BLaER1 (cell line): ENCODE measurements around the gene PRR36.
A peak's percentile ranks its signal among the peaks of the same experiment; 100 is the strongest.

ENCODE experiments used
- H3K27ac ChIP-seq: shearing (Covaris generic); formaldehyde crosslinking; 2 replicates; pipeline ENCODE4 v1.8.1; 2022
- H3K27me3 ChIP-seq: shearing (Covaris generic); formaldehyde crosslinking; 2 replicates; pipeline ENCODE4 v1.8.1; 2022
- H3K36me3 ChIP-seq: shearing (Covaris generic); formaldehyde crosslinking; 2 replicates; pipeline ENCODE4 v1.8.1; 2022
- H3K4me1 ChIP-seq: shearing (Covaris generic); formaldehyde crosslinking; 2 replicates; pipeline ENCODE4 v1.8.1; 2022
- H3K4me2 ChIP-seq: shearing (Covaris generic); formaldehyde crosslinking; 2 replicates; pipeline ENCODE4 v1.8.1; 2022
- H3K4me3 ChIP-seq: shearing (Covaris generic); formaldehyde crosslinking; 2 replicates; pipeline ENCODE4 v1.8.1; 2022
- H3K9ac ChIP-seq: shearing (Covaris generic); formaldehyde crosslinking; 2 replicates; pipeline ENCODE4 v1.8.1; 2022
- H3K9me3 ChIP-seq: shearing (Covaris generic); formaldehyde crosslinking; 2 replicates; pipeline ENCODE4 v1.8.1; 2022
- H4K20me1 ChIP-seq: shearing (Covaris generic); formaldehyde crosslinking; 2 replicates; pipeline ENCODE4 v1.8.1; 2022
- Cebpa-rat ChIP-seq: shearing (Covaris generic); IDR thresholded peaks from 2 replicates; pipeline ENCODE4 v1.8.1; 2022

Gene PRR36

DNA sequence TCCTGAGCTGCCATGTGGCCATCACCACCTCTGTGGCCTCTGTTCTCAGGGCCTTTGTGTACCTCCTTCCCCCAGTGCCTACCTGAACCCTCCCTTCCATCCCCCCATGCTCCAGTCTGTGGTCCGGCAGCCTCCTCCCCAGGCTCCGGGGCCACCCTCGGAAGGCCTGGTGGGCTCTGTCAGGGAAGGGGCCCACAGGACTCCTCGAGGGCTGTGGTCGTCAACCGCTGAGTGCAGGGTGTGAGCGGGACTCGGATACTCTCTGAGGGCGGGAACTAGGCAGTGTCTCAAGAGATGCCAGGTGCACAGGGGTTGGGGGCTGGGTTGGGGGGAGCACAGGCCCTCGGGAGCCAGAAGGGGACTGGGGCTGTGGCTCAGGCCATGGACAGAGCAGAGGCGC, 33.4 kb upstream of the PRR36 start:
- Histone ChIP-seq H3K9ac (peak overlapping the region; percentile 60; the same call in 1 of the 2 replicates), H3K4me2 (peak overlapping the region; percentile 98), H3K27ac (peak overlapping the region; percentile 67), H3K9me3 (no peaks in the 10 kb centered on the region), H3K27me3 (no peaks in the 10 kb centered on the region), H3K4me1 (peaks cover 88% of the 10 kb centered on the region), H3K4me3 (peak overlapping the region; percentile 31; the same call in 1 of the 2 replicates), H4K20me1 (peaks cover 85% of the 10 kb centered on the region), H3K36me3 (peaks cover 52% of the 10 kb centered on the region)
- no peak for TF ChIP-seq Cebpa-rat

DNA sequence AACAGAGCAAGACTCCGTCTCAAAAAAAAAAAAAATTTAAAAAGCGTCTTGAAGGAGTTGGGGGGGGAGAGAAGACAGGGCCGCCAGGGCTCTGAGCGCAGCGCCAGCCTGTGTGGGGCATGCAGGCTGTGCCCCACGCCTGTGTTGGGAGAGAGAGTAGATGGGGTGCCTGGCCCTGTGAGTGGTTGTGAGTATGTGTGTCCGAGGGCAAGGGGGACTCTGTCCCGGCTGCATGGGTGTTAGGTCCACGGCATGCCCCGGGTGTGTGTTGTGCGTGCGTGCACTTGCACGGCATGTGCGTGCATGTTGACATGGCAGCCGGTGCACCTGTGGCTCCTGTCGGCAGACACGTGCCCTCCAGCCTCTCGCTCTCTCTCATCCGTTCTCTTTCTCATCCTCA, 32.9 kb upstream of the PRR36 start:
- H3K4me3 ChIP-seq, result peak overlapping the region; percentile 31; the same call in 1 of the 2 replicates
- peak overlapping the region; percentile 60; the same call in 1 of the 2 replicates for H3K9ac ChIP-seq
- H4K20me1 ChIP-seq, result peaks cover 81% of the 10 kb centered on the region
- H3K27me3 ChIP-seq, result no peaks in the 10 kb centered on the region
- H3K4me1 ChIP-seq, result peaks cover 89% of the 10 kb centered on the region
- peak overlapping the region; percentile 67 for H3K27ac ChIP-seq
- H3K9me3 ChIP-seq, result no peaks in the 10 kb centered on the region
- no peak for TF ChIP-seq Cebpa-rat
- peak overlapping the region; percentile 98 for H3K4me2 ChIP-seq
- peaks cover 50% of the 10 kb centered on the region for H3K36me3 ChIP-seq

GRCh38 chr19:7905859-7906258, 31.7 kb upstream of the PRR36 start:
- Histone ChIP-seq H3K4me2 (peak overlapping the region; percentile 98), H3K4me1 (peaks cover 76% of the 10 kb centered on the region), H3K4me3 (no peak overlapping the region), H4K20me1 (peaks cover 69% of the 10 kb centered on the region), H3K9me3 (no peaks in the 10 kb centered on the region), H3K36me3 (peaks cover 37% of the 10 kb centered on the region), H3K27me3 (no peaks in the 10 kb centered on the region), H3K27ac (no peak overlapping the region), H3K9ac (peak overlapping the region; percentile 56)
- TF ChIP-seq Cebpa-rat, result no peak

DNA sequence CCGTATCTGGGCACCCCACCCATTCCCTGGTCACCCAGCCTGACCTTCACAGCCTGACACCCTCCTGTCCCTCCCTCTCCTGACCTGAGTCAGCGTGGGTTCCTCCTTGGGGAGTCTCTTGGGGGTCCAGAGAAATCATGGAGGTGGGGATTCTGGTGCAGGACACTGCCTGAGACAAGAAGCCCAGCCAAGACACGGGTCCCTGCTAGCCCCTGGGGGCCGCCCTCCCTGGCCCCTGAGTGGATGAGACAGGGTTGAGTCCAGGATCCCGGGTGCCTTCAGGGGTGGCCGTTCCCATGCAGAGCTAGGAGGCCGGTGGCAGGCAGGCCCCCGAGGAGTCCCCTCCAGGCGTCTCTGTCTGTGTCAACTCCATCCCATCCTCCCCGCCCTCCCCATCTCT, 31.1 kb upstream of the PRR36 start:
- peak overlapping the region; percentile 98 for H3K4me2 ChIP-seq
- H3K4me3 ChIP-seq, result peak overlapping the region; percentile 86
- TF ChIP-seq Cebpa-rat, result no peak
- H3K36me3 ChIP-seq, result peaks cover 32% of the 10 kb centered on the region
- no peak overlapping the region; the same call in 1 of the 2 replicates for H3K27ac ChIP-seq
- peaks cover 74% of the 10 kb centered on the region for H3K4me1 ChIP-seq
- H4K20me1 ChIP-seq, result peaks cover 63% of the 10 kb centered on the region
- H3K9ac ChIP-seq, result peak overlapping the region; percentile 56
- no peaks in the 10 kb centered on the region for H3K27me3 ChIP-seq
- H3K9me3 ChIP-seq, result no peaks in the 10 kb centered on the region

GRCh38 chr19:7904074-7905020, 30.2 kb upstream of the PRR36 start:
- Histone ChIP-seq H3K9me3 (no peaks in the 10 kb centered on the region), H3K4me2 (peak overlapping the region; percentile 98), H3K9ac (peak overlapping the region; percentile 82), H3K4me3 (peak overlapping the region; percentile 86), H3K27me3 (no peaks in the 10 kb centered on the region), H3K27ac (peak overlapping the region; percentile 83), H4K20me1 (peaks cover 54% of the 10 kb centered on the region), H3K4me1 (peaks cover 73% of the 10 kb centered on the region), H3K36me3 (peaks cover 24% of the 10 kb centered on the region)
- no peak for TF ChIP-seq Cebpa-rat

DNA sequence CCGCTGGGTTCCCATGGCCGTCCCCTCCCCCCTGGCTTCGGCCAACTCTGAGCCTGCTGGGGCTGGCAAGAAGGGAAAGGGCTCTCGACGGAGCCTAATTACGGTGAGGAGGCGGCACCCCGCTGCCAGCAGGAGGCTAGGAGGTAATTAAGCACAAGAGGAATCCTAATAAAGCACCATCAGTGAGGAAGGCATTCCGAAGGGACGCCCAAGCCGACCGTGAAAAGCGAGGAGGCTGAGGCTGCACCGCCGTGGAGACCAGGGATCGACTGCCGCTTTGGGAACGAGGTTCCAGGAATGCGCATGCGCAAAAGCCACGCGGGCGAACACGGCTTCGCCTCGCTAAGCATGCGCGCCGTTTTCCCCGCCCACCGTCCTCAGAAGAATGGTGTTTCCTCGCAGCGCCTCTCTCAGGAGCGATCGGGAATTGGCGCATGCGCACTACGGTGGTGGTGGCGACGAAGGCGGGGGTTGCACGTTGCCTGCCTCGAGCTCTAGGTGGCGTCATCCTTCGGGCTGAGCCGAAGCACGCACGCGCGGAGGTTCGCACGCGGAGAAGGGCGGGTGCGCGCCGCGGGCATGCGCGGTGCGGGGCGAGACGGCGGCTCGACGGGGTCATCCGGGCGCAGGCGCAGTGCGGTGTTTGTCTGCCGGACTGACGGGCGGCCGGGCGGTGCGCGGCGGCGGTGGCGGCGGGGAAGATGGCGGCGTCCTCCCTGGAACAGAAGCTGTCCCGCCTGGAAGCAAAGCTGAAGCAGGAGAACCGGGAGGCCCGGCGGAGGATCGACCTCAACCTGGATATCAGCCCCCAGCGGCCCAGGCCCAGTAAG, 29.3 kb upstream of the PRR36 start, which contains the start of gene MAP2K7:
Gene MAP2K7 (plus strand): TSS at position 634 of the 830 bp plus-strand sequence. CDS start 68 bp downstream, at position 702.
- H3K4me2 ChIP-seq, result peak within 1 kb of the TSS; percentile 100
- H3K9ac ChIP-seq, result peak within 1 kb of the TSS; percentile 90
- peaks cover 16% of the 10 kb centered on the region for H3K36me3 ChIP-seq
- H3K4me1 ChIP-seq, result peaks cover 64% of the 10 kb centered on the region
- no peak for TF ChIP-seq Cebpa-rat
- peaks cover 45% of the 10 kb centered on the region for H4K20me1 ChIP-seq
- H3K9me3 ChIP-seq, result no peaks in the 10 kb centered on the region
- H3K27me3 ChIP-seq, result no peaks in the 10 kb centered on the region
- H3K27ac ChIP-seq, result peak within 1 kb of the TSS; percentile 91
- H3K4me3 ChIP-seq, result peak within 1 kb of the TSS; percentile 86

DNA sequence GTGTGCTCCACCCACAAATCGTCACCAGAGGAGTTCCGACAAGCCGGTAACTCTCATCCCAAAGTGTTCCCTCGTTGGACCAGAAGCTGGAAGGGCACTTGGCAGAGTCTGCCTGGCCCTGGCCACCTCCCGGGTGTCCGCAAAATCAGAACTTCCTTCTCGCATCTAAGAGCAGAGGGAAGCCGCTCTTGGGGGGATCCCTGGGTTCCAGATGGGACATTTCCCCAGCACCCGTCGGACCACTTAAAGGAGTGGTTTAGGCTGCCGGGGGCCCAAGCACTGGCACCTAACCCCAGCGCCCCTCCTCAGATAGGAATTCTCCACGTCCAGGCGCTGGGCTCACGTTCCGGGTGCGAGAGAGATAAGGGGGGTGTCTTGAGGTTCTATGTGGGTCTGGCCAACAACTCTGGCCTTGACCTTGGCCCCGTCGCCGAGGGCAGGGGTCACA, 28.6 kb upstream of the PRR36 start:
- peaks cover 38% of the 10 kb centered on the region for H4K20me1 ChIP-seq

GRCh38 chr19:7901337-7901736, 27.1 kb upstream of the PRR36 start:
- TF ChIP-seq Cebpa-rat, result no peak
- no peak overlapping the region for H3K9ac ChIP-seq
- H3K36me3 ChIP-seq, result peaks cover 8% of the 10 kb centered on the region
- H3K27ac ChIP-seq, result no peak overlapping the region
- H3K27me3 ChIP-seq, result no peaks in the 10 kb centered on the region
- no peak overlapping the region for H3K4me3 ChIP-seq
- H3K9me3 ChIP-seq, result no peaks in the 10 kb centered on the region
- peaks cover 23% of the 10 kb centered on the region for H4K20me1 ChIP-seq
- peaks cover 43% of the 10 kb centered on the region for H3K4me1 ChIP-seq
- H3K4me2 ChIP-seq, result no peak overlapping the region

More for the DNA sequence above, 28.6 kb upstream of the PRR36 start:
- H3K36me3 ChIP-seq, result peaks cover 12% of the 10 kb centered on the region
- H3K9ac ChIP-seq, result peak overlapping the region; percentile 90
- no peak for TF ChIP-seq Cebpa-rat
- H3K27me3 ChIP-seq, result no peaks in the 10 kb centered on the region
- no peaks in the 10 kb centered on the region for H3K9me3 ChIP-seq
- H3K27ac ChIP-seq, result peak overlapping the region; percentile 91
- H3K4me1 ChIP-seq, result peaks cover 58% of the 10 kb centered on the region
- H3K4me2 ChIP-seq, result peak overlapping the region; percentile 100
- H3K4me3 ChIP-seq, result peak overlapping the region; percentile 86

DNA sequence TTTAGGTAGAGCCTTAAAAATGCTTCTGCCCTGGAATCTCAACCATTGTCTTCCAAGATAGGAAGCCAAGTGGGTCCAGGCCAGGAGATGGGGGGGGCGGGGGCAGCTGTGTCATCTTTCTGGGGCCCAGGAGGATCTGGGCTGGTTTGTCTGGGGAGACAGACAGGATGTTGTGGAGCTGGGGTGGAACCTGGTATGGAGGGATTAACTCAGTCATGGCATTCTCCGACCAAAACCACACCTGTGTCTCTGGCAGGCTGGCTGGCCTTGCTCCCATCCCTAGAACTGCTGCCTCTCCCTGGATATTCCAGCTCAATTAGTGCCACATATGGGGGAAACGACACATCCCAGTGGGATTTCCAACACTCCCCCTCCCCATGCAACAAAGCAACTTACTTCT, 26.7 kb upstream of the PRR36 start:
- no peaks in the 10 kb centered on the region for H3K27me3 ChIP-seq
- TF ChIP-seq Cebpa-rat, result no peak
- no peak overlapping the region for H3K4me3 ChIP-seq
- no peak overlapping the region for H3K27ac ChIP-seq
- no peak overlapping the region for H3K4me2 ChIP-seq
- H3K9ac ChIP-seq, result no peak overlapping the region
- no peaks in the 10 kb centered on the region for H3K9me3 ChIP-seq
- H3K4me1 ChIP-seq, result peaks cover 39% of the 10 kb centered on the region
- H4K20me1 ChIP-seq, result peaks cover 19% of the 10 kb centered on the region
- peaks cover 4% of the 10 kb centered on the region; the same call in 1 of the 2 replicates for H3K36me3 ChIP-seq
